Tibial nerve (tissue), 4 donors: ENCODE measurements around the gene LANCL1. TPM values are rescaled to one million over a fixed set of nuclear protein-coding genes. Genes with fewer than 3 reads are reported as not detected.

Source experiments
- DNase-seq, 2 donors: peaks; one replicate each; pipeline ENCODE4 v3.0.0-alpha.2; 2019; ENCODE audit warnings: low spot score in 2 of 2
- H3K27ac ChIP-seq, 4 donors: fragments of 200-600 bp; sonication (generic) in 3 of 4; one replicate each; pipeline ENCODE4 v1.5.1; 2017 to 2019; ENCODE audit warnings: mild to moderate bottlenecking in 1 of 4
- H3K27me3 ChIP-seq, 2 donors: fragments of 200-600 bp; sonication (generic) in 1 of 2; one replicate each; pipeline versions ENCODE4 v1.5.1 to v1.6.0; 2017 to 2019
- H3K36me3 ChIP-seq, 3 donors: fragments of 200-600 bp; sonication (generic); one replicate each; pipeline ENCODE4 v1.5.1; 2018 to 2019
- H3K4me1 ChIP-seq, 4 donors: fragments of 200-600 bp; sonication (generic) in 3 of 4; one replicate each; pipeline ENCODE4 v1.5.1; 2017 to 2019
- H3K4me3 ChIP-seq, 4 donors: fragments of 200-600 bp; sonication (generic) in 3 of 4; one replicate each; pipeline ENCODE4 v1.5.1; 2017 to 2019; ENCODE audit warnings: mild to moderate bottlenecking in 1 of 4, moderate library complexity in 1 of 4
- H3K9me3 ChIP-seq, 4 donors: fragments of 200-600 bp; sonication (generic) in 3 of 4; one replicate each; pipeline ENCODE4 v1.5.1; 2017 to 2019
- CTCF ChIP-seq, 5 experiments: fragments of 200-600 bp in 3 of 5; fragments of 450-650 bp in 2 of 5; sonication (generic) in 3 of 5; IDR thresholded peaks; one replicate each; pipeline ENCODE4 v1.5.1; 2016 to 2019; ENCODE audit warnings: antibody characterized with exemption in 5 of 5, mild to moderate bottlenecking in 3 of 5, moderate library complexity in 2 of 5
- EP300 ChIP-seq, 2 donors: sonication (generic); formaldehyde crosslinking; IDR thresholded peaks; one replicate each; pipeline ENCODE4 v1.6.1; 2017; ENCODE audit warnings: antibody characterized with exemption in 2 of 2, mild to moderate bottlenecking in 1 of 2
- POLR2A ChIP-seq, 2 donors: fragments of 450-650 bp; IDR thresholded peaks; one replicate each; pipeline ENCODE4 v1.6.1; 2017; ENCODE audit warnings: antibody characterized with exemption in 2 of 2, mild to moderate bottlenecking in 2 of 2, moderate library complexity in 2 of 2
- WGBS, 2 donors: methylation state at CpG; one replicate each; pipeline ENCODE4 v1.1.5; 2018; 5-methylcytosine and 5-hydroxymethylcytosine counted together
- total RNA-seq, 4 donors: library from RNA; depleted of rRNA; stranded (reverse); fragments of >200 nt; gene quantifications; one replicate each; pipeline ENCODE4 v1.1.0, GENCODE V29; 2016

Gene LANCL1
- total RNA-seq, 4 donors from 2014 or later: 28.2 to 44.4 (median 40.1) TPM

- no peak for TF ChIP-seq EP300 (IDR thresholded peaks at IDR 0.05)
- no peak for TF ChIP-seq CTCF (IDR thresholded peaks at IDR 0.05)
- TF ChIP-seq POLR2A (IDR thresholded peaks at IDR 0.05): no peak
- Histone ChIP-seq H3K4me3 (no peak overlapping the region), H3K4me1 (no peaks in the 10 kb centered on the region), H3K27ac (no peak overlapping the region), H3K36me3 (no peaks in the 10 kb centered on the region), H3K9me3 (peaks cover 0 to 5% (median 0%) of the 10 kb centered on the region in 4 donors), H3K27me3 (no peaks in the 10 kb centered on the region)
- 92 to 100% methylated on average over 1 of the region's 1 CpG for WGBS, 2 donors
- no peak for DNase-seq
These were observed 63.9 kb downstream of the LANCL1 start for GRCh38 chr2:210412660-210413059.

GRCh38 chr2:210410542-210410941 is 66.0 kb downstream of the LANCL1 start:
- 75 to 85% methylated on average over 1 of the region's 1 CpG for WGBS, 2 donors
- Histone ChIP-seq H3K27ac (no peak overlapping the region), H3K4me3 (no peak overlapping the region), H3K9me3 (peaks cover 0 to 5% (median 0%) of the 10 kb centered on the region in 4 donors), H3K27me3 (no peaks in the 10 kb centered on the region), H3K36me3 (no peaks in the 10 kb centered on the region), H3K4me1 (no peaks in the 10 kb centered on the region)
- no peak for DNase-seq
- TF ChIP-seq CTCF (IDR thresholded peaks at IDR 0.05): no peak
- TF ChIP-seq POLR2A (IDR thresholded peaks at IDR 0.05): no peak
- TF ChIP-seq EP300 (IDR thresholded peaks at IDR 0.05): no peak

DNA sequence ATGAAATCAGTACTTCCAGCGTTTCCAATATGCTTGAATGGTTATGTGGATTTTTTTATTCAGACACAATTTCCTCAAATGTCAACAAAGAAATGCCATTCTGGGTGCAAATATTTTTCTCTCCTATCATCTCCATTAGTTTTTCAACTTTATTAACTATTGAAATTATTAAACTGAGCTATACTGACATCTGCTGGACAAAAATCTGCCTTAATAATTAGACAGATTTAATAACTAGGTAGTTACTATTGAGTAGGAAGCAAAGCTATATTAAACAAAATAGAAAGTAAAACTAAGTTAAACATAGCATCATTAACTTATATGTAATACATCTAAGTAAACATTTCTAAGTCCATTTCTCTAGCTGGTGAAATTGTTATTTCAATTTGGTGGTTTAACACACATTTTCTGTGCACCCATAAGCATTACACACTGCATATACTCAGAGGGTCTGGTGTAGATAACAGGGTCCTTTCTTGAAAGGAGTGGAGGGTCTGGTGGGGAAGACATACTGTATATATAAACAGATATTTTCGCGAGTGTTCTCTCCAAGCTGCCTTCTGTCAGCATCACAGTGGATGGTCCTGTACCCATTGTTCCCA is 77.0 kb downstream of the LANCL1 start:
- no peaks in the 10 kb centered on the region for H3K27me3 ChIP-seq
- 58 to 60% methylated on average over 3 of the region's 3 CpGs for WGBS, 2 donors
- no peaks in the 10 kb centered on the region for H3K9me3 ChIP-seq
- no peak for DNase-seq
- H3K36me3 ChIP-seq: no peaks in the 10 kb centered on the region
- TF ChIP-seq CTCF (IDR thresholded peaks at IDR 0.05): peak; percentile 17 to 52 (median 23)
- TF ChIP-seq POLR2A (IDR thresholded peaks at IDR 0.05): no peak
- peaks cover 0 to 11% (median 0%) of the 10 kb centered on the region in 4 donors for H3K4me1 ChIP-seq
- H3K27ac ChIP-seq: no peak overlapping the region
- no peak overlapping the region for H3K4me3 ChIP-seq

DNA sequence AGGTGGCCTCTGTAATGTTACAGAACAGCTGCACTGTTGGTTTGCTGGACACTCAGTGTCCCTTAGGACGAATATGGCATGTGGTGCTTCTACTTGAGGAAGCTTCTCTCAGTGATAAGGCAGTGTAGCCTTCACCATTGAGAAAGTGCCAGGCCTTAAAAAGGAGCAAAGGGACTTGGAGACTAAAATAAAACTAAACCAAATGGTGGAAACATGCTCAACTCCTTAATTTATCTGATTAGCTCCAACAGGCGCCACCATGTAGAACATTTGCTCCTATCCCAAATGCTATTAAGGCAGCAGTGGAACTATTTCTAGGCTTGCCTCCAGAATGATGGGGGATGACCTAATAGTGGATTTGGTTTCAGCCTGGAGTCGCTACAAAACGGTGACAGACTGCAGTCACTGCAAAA is 84.1 kb downstream of the LANCL1 start:
- Histone ChIP-seq H3K36me3 (no peaks in the 10 kb centered on the region), H3K9me3 (no peaks in the 10 kb centered on the region), H3K27ac (no peak overlapping the region), H3K27me3 (no peaks in the 10 kb centered on the region), H3K4me3 (no peak overlapping the region), H3K4me1 (no peaks in the 10 kb centered on the region)
- 69 to 77% methylated on average over 4 of the region's 4 CpGs for WGBS, 2 donors
- TF ChIP-seq EP300 (IDR thresholded peaks at IDR 0.05): no peak
- no peak for TF ChIP-seq POLR2A (IDR thresholded peaks at IDR 0.05)
- TF ChIP-seq CTCF (IDR thresholded peaks at IDR 0.05): no peak
- peak in 1 of 2 donors; percentile 13 for DNase-seq

DNA sequence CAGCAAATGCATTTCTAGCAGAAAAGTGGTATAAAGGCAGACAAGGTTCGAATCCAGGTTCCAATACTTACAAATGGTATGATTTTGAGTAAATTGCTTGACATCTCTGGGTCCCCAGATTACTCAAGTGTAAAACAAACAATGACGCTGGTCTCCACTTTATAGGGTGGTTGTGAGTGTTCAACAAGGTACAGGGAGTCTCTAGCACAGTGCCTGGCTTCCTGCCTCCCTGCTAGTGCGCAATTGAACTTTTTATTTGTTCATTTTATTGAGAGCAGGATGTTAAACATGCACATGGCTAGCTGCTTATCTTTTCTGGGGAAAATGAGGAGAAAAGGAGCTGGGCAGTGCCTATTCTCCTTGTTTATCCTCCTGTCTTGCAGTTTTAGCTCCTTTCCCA is 86.7 kb downstream of the LANCL1 start:
- no peak overlapping the region for H3K27ac ChIP-seq
- H3K4me3 ChIP-seq: no peak overlapping the region
- 82% methylated on average over 3 of the region's 3 CpGs for WGBS, 2 donors

More for the DNA sequence above, 86.7 kb downstream of the LANCL1 start:
- no peak for DNase-seq
- H3K36me3 ChIP-seq: no peaks in the 10 kb centered on the region
- TF ChIP-seq CTCF (IDR thresholded peaks at IDR 0.05) (no peak), EP300 (IDR thresholded peaks at IDR 0.05) (no peak), POLR2A (IDR thresholded peaks at IDR 0.05) (no peak)
- H3K9me3 ChIP-seq: no peaks in the 10 kb centered on the region
- H3K4me1 ChIP-seq: peaks cover 0 to 8% (median 0%) of the 10 kb centered on the region in 4 donors
- H3K27me3 ChIP-seq: no peaks in the 10 kb centered on the region
